MM.1S (cell line): ENCODE data around the gene LPCAT2.
"Not testable (repeated sequence)": the region's sequence is repeated elsewhere in the genome, so short reads cannot be mapped to it uniquely, and the experiment has no call there.

Source experiments
- DNase-seq: peaks from one replicate; pipeline ENCODE4 v3.0.0-alpha.2; 2015
- H2AFZ ChIP-seq: fragments of 300-600 bp; sonication (generic); 2 replicates; pipeline ENCODE4 v1.6.0; 2016; ENCODE audit warnings: antibody characterized with exemption, low read length
- H3F3A ChIP-seq: fragments of 300-600 bp; sonication (generic); 2 replicates; pipeline ENCODE4 v1.6.1; 2016; ENCODE audit warnings: mild to moderate bottlenecking, antibody characterized with exemption, low read length, moderate library complexity, mixed read lengths; ENCODE audit not compliant: insufficient read depth
- H3K27ac ChIP-seq: fragments of 300-600 bp; sonication (generic); 2 replicates; pipeline ENCODE4 v1.5.1; 2016; ENCODE audit warnings: mild to moderate bottlenecking, low read length
- H3K27me3 ChIP-seq: fragments of 300-600 bp; sonication (generic); replicated peaks from 2 replicates; pipeline ENCODE4 v1.6.0; 2016; ENCODE audit warnings: low read length; ENCODE audit not compliant: insufficient read depth
- H3K36me3 ChIP-seq: fragments of 300-600 bp; sonication (generic); replicated peaks from 2 replicates; pipeline ENCODE4 v1.6.1; 2016; ENCODE audit warnings: mild to moderate bottlenecking, low read length, mixed read lengths; ENCODE audit not compliant: insufficient read depth
- H3K4me1 ChIP-seq: fragments of 300-600 bp; sonication (generic); 2 replicates; pipeline ENCODE4 v1.6.1; 2016; ENCODE audit warnings: low read length, mixed read lengths
- H3K4me2 ChIP-seq: fragments of 300-600 bp; sonication (generic); 2 replicates; pipeline ENCODE4 v1.6.0; 2016; ENCODE audit warnings: low read depth, low read length
- H3K4me3 ChIP-seq: fragments of 300-600 bp; sonication (generic); 2 replicates; pipeline ENCODE4 v1.5.1; 2016; ENCODE audit warnings: low read length, mixed read lengths
- H3K79me2 ChIP-seq: fragments of 300-600 bp; sonication (generic); 2 replicates; pipeline ENCODE4 v1.6.1; 2016; ENCODE audit warnings: mixed run types, low read length, mixed read lengths
- H3K9ac ChIP-seq: fragments of 300-600 bp; sonication (generic); 2 replicates; pipeline ENCODE4 v1.6.1; 2016; ENCODE audit warnings: low read length, mixed read lengths
- H3K9me2 ChIP-seq: fragments of 300-600 bp; sonication (generic); replicated peaks from 2 replicates; pipeline ENCODE4 v1.6.1; 2016; ENCODE audit warnings: mild to moderate bottlenecking, low read length, mixed read lengths; ENCODE audit not compliant: insufficient read depth
- H3K9me3 ChIP-seq: fragments of 300-600 bp; sonication (generic); replicated peaks from 2 replicates; pipeline ENCODE4 v1.6.1; 2016; ENCODE audit warnings: mild to moderate bottlenecking, low read length, mixed read lengths; ENCODE audit not compliant: insufficient read depth
- H4K20me1 ChIP-seq: fragments of 300-600 bp; sonication (generic); 2 replicates; pipeline ENCODE4 v1.6.1; 2016; ENCODE audit warnings: mild to moderate bottlenecking, low read length, moderate library complexity, mixed read lengths; ENCODE audit not compliant: insufficient read depth
- CTCF ChIP-seq: fragments of 300-600 bp; sonication (generic); IDR thresholded peaks from 2 replicates; pipeline ENCODE4 v1.5.1; 2016; ENCODE audit warnings: antibody characterized with exemption, low read length, mixed read lengths
- EZH2 ChIP-seq: fragments of 300-600 bp; sonication (generic); optimal IDR thresholded peaks from 2 replicates; pipeline ENCODE3; 2017; ENCODE audit warnings: low read depth, mild to moderate bottlenecking, antibody characterized with exemption, low read length, mixed read lengths
- EZH2phosphoT487 ChIP-seq: fragments of 300-600 bp; sonication (generic); IDR thresholded peaks from 2 replicates; pipeline ENCODE4 v1.6.1; 2018; ENCODE audit warnings: antibody characterized with exemption, low read length

Gene LPCAT2

GRCh38 chr16:55605754-55606336, 97.0 kb downstream of the LPCAT2 start:
- no peak overlapping the region for H3K4me3 ChIP-seq
- no peak for DNase-seq
- no peak overlapping the region for H3K27ac ChIP-seq
- H3K9me2 ChIP-seq: no peaks in the 10 kb centered on the region
- no peak overlapping the region for H3K9ac ChIP-seq
- H3F3A ChIP-seq: no peaks in the 10 kb centered on the region
- no peaks in the 10 kb centered on the region for H3K27me3 ChIP-seq
- H3K9me3 ChIP-seq: no peaks in the 10 kb centered on the region
- no peaks in the 10 kb centered on the region for H4K20me1 ChIP-seq
- H3K4me1 ChIP-seq: no peaks in the 10 kb centered on the region
- no peaks in the 10 kb centered on the region for H3K36me3 ChIP-seq
- no peak overlapping the region for H2AFZ ChIP-seq
- no peaks in the 10 kb centered on the region for H3K79me2 ChIP-seq
- no peak for TF ChIP-seq EZH2
- TF ChIP-seq EZH2phosphoT487: no peak
- TF ChIP-seq CTCF: no peak
- H3K4me2 ChIP-seq: no peak overlapping the region

- H3K36me3 ChIP-seq: no peaks in the 10 kb centered on the region
- no peak overlapping the region for H3K27ac ChIP-seq
- H3K9me3 ChIP-seq: no peaks in the 10 kb centered on the region
- no peak for DNase-seq
- no peak overlapping the region for H2AFZ ChIP-seq
- H3K9ac ChIP-seq: no peak overlapping the region
- H3K9me2 ChIP-seq: no peaks in the 10 kb centered on the region
- no peaks in the 10 kb centered on the region for H3F3A ChIP-seq
- H3K4me2 ChIP-seq: no peak overlapping the region
- no peaks in the 10 kb centered on the region for H3K79me2 ChIP-seq
- TF ChIP-seq EZH2 (no peak), CTCF (no peak), EZH2phosphoT487 (no peak)
- H3K27me3 ChIP-seq: no peaks in the 10 kb centered on the region
- H4K20me1 ChIP-seq: no peaks in the 10 kb centered on the region
- no peak overlapping the region for H3K4me3 ChIP-seq
- H3K4me1 ChIP-seq: no peaks in the 10 kb centered on the region
Observed at GRCh38 chr16:55613613-55614335, 104.9 kb downstream of the LPCAT2 start.

GRCh38 chr16:55615071-55615470, 106.2 kb downstream of the LPCAT2 start:
- Histone ChIP-seq H2AFZ (no peak overlapping the region), H3K4me3 (no peak overlapping the region), H3K9me2 (no peaks in the 10 kb centered on the region), H3K9ac (no peak overlapping the region), H3K79me2 (no peaks in the 10 kb centered on the region), H3K27me3 (no peaks in the 10 kb centered on the region), H3K36me3 (no peaks in the 10 kb centered on the region), H3K27ac (no peak overlapping the region), H3F3A (no peaks in the 10 kb centered on the region), H3K4me1 (no peaks in the 10 kb centered on the region), H3K9me3 (no peaks in the 10 kb centered on the region), H3K4me2 (no peak overlapping the region), H4K20me1 (no peaks in the 10 kb centered on the region)
- DNase-seq: no peak
- TF ChIP-seq EZH2phosphoT487: no peak
- no peak for TF ChIP-seq CTCF
- TF ChIP-seq EZH2: no peak

- H3K4me2 ChIP-seq, H2AFZ ChIP-seq, H3K9me3 ChIP-seq, H3K9ac ChIP-seq, H3K36me3 ChIP-seq, H3F3A ChIP-seq, H3K79me2 ChIP-seq, H4K20me1 ChIP-seq, H3K9me2 ChIP-seq, DNase-seq, H3K4me3 ChIP-seq, H3K27me3 ChIP-seq, H3K27ac ChIP-seq, H3K4me1 ChIP-seq: not testable (repeated sequence)
Observed at GRCh38 chr16:55615670-55616069, 106.8 kb downstream of the LPCAT2 start.
